SW480 (cell line): ENCODE results near the gene HLX.

ENCODE experiments used
- DNase-seq: peaks from one replicate; pipeline ENCODE4 v3.0.0-alpha.2; 2016; ENCODE audit warnings: low spot score

HLX gene, protein sequence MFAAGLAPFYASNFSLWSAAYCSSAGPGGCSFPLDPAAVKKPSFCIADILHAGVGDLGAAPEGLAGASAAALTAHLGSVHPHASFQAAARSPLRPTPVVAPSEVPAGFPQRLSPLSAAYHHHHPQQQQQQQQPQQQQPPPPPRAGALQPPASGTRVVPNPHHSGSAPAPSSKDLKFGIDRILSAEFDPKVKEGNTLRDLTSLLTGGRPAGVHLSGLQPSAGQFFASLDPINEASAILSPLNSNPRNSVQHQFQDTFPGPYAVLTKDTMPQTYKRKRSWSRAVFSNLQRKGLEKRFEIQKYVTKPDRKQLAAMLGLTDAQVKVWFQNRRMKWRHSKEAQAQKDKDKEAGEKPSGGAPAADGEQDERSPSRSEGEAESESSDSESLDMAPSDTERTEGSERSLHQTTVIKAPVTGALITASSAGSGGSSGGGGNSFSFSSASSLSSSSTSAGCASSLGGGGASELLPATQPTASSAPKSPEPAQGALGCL

DNA sequence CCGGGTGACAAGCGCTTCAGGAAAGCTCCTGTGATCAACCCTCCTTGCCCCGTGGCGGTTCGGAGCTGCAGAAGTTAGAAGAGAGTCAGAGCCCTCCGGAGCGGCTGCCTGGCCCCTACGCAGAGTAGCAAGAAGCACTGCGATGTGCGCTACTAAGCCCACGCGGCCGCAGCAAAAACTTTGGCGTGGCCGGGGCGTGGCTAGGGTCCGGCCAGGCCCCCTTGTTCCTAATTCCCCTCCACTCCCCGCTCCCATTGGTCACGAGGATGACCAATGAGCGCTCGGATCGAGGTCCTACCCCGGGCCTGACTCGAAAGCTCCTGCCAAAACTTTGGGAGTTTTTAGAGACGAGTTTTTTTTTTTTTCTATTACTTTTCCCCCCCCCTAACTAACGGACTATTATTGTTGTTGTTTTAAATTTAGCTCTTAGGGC, at the start of gene HLX:
TSS of gene HLX (plus strand) at position 368 of the 433 bp plus-strand sequence. CDS start 415 bp downstream, outside the sequence.
- peak; percentile 53 for DNase-seq

DNA sequence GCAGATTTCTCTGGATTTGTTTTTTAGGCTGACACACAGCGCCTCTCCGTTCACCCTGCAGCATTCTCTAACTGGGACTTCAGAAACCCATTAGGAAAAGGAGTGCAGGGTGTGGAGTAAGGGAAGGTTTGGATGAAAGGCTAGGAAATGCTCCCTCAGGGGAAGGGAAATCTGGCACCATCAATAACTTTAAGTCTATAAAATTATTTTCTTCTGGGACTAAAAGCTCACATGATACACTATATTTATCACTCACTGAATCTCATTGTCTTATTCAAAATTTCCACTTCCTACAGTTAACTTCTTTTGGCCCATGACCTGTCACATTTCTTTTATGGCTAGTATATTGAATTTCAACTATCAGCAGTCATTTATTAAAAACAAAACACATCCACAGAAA, 45.8 kb upstream of the HLX start:
- no peak for DNase-seq

DNA sequence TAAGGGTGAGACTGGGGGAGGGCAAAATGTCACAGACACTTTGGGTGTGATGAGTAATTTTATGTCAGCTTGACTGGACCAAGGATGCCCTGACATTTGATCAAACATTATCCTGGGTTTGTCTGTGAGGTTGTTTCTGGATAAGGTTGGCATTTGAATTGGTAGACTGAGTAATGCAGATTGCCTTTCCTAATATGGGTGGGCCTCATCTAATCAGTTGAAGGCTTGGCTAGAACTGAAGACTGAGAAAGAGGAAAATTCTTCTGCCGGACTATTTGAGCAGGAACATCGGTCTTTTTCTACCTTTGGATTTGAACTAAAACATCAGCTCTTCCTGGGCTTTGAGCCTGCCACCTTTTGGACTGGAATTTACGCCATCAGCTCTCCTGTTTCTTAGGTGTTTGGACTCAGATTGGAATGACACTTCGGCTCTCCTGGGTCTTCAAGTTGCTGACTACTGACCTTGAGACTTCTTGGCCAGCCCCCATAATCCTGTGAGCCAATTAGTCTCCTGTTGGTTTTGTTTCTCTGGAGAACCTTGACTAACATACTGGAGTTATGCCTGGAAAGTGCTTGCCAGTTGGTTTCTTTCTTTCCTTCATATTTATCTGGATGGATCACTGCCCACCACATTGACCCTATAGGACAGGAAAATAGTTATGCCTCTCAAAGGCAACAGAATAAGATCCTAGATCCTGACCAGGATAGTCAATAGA, 44.9 kb upstream of the HLX start:
- no peak for DNase-seq

DNA sequence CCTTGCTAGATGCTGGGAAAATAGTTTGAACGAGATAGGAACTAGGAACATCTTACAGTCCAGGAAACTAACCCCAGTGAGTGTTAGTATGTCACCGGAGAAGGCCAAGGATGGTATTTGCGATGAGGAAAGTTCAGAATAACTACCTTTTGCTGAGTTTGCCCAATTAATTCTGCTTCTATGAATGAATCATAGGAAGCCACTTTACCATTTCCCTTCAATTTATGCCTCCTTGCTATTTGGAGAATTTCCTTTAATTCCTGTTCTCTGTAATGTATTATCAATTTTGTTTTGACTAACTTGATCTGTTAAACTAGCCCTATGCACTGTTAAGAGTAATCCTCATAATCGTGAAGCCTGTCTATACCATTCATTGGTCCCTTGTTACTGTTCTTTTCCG, 40.7 kb upstream of the HLX start:
- DNase-seq: no peak

DNA sequence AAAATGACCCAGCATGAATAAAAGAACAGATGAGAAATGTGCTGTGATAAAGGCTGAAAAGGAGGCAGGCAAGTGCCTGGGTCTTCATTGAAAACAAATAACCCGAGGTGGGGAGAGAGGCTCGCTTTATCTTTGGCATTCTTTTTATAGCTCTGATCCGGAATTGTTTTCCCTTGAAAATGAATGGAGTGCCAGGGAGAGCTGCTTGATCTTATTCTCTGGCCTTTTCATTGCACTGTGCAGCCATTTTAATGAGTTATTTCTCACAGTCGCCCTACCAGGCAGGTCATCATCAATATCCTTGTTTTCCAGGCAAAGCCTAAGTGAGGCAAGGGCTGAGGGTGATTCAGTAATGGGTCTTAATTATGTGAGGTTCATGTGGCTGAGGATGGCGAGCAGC, 39.8 kb upstream of the HLX start:
- DNase-seq: no peak

DNA sequence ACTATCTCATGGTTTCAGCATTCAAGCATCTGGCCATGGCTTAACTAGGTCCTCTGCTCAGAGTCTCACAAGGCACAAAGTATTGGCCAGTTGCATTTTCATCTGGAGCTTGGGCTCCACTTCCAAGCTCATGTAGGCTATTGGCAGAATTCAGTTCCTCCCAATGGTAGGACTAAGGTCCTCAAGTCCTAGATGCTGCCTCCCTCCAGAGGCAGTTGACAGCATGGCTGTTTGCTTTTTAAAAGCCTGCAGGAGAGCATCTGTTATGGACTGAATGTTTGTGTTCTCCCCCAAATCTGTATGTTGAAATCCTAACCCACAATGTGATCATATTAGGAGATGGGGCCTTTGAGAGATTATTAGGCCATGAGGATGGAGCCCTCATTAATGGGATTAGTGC, 38.0 kb upstream of the HLX start:
- no peak for DNase-seq

DNA sequence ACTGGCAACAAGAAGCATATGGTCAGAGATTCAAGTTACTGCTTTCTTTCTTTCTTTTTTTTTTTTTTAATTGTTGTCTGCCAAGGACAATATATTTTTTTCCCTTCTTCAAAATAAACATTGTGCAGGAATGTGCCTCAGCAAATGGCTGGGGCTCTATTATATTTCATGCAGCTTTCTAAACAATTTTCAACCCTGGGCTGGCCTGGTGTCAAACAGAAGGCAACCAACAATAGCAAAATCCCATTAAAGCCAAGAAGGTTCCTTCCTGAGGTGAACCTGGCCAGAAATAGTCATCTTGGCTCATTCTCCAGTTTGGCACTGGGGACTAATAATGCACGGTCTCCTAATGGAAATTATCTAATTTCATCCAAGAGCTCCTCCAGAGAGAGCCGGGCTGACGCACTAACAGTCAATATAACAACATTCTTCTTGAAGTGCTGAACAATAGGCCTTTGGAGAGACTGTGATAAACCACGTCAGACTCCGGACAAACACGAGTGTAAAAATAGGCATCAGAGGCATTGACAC, 35.7 kb upstream of the HLX start:
- no peak for DNase-seq

DNA sequence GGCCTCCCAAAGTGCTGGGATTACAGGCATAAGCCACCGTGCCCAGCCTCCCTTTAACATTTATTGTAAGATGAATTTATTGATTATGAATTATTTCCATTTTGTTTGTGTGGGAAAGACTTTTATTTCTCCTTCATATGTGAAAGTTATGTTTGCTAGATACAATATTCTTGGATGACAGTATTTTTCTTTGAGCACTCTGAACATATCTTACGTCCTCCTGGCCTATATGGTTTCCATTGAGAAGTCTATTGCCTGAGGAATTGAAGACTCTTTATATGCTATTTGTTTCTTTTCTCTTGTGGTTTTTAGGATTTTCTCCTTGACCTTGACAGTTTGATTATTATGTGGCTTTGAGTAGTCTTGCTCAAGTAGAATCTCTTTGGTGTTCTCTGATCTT, 26.8 kb upstream of the HLX start:
- no peak for DNase-seq

DNA sequence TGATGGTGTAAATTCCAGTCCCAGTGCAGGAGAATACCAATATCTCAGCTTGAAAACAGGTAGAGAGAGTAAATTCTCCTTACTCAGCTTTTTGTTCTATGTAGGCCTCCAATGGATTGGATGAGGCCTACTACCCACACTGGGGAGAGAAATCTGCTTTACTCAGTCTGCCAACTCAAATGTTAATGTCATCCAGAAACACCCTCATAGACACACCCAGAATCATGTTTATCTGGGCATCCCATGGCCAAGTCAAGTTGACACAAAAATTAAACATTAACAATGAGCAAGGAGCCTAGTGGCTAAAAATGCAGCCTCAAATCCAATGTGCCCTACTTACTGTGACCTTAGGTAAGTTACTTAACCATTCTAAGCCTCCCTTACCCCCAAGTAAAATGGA, 6.9 kb upstream of the HLX start:
- DNase-seq: no peak

DNA sequence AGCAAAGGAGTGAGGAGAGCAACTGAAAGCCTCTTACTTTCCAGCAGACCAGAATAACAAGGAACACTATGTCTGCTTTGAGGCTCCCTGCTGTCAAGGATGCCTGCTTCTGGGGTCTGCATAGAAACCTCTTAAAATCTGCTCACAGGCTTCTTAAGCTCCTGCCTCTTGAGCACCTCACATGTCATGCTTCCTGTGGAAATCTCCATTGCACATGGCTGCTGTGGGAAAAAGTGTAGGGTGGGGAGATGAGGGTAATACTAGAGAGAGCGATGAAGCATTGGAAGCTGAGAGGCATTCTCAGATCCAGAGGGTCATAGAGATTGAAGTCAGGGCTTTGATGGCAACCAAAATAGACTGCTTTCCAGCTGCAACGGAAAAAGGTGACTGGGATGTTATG, 6.2 kb upstream of the HLX start:
- DNase-seq: no peak

DNA sequence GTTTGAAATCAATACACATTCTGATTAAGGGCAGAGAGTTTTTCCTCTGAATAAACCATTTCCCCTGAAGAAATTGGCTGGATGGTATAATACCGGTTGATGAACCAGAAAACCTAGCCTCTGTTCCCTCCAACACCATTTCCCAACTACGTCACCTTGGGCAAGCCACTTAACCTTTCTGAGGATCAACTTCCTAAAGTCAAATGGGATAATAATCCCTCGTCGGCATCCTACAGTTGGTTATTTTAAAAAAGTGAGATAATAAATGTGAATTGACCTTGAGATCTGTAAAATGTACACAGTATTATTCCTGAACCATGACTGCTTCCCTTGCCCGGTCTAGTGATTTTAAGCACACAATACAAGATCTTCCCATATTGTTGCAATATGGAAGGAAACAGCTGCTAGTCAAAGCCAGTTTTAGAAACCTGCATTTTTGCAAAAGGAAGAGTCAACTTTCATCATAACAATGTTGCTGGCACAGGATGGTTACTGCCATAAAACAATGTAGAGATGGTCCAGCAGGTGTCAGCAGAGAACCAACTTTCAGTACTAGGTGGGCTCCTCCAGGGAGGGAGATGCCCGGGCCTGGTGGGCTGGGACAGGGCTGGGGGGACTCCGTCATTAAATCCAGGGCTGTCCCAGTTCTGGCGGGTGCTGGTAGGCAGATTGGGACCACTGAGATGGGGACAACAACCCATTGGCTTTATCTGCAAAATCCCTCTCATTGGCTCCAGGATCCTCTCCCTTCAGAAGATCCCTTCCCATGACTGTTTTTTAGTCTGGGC, 5.2 kb upstream of the HLX start:
- DNase-seq: peak; percentile 7

DNA sequence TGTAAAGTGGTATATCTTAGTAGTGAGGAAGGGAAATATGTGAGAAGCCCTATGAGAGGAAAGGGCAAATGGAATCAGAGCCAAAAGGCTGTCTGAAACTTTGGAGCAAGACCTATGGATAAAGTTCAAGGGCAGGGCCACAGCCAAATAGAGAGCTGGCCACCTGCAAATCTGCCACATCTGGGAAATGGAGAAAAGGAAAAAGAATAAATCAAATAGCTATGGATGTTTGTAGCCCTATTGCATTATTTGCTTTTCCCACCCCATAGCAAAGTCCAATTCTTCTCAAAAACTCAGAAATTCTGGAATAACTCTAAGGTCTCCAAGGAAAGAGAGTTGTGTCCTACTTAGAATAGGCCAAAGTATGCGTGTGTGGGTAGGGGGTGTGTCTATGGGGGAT, 4.0 kb upstream of the HLX start:
- DNase-seq: no peak

DNA sequence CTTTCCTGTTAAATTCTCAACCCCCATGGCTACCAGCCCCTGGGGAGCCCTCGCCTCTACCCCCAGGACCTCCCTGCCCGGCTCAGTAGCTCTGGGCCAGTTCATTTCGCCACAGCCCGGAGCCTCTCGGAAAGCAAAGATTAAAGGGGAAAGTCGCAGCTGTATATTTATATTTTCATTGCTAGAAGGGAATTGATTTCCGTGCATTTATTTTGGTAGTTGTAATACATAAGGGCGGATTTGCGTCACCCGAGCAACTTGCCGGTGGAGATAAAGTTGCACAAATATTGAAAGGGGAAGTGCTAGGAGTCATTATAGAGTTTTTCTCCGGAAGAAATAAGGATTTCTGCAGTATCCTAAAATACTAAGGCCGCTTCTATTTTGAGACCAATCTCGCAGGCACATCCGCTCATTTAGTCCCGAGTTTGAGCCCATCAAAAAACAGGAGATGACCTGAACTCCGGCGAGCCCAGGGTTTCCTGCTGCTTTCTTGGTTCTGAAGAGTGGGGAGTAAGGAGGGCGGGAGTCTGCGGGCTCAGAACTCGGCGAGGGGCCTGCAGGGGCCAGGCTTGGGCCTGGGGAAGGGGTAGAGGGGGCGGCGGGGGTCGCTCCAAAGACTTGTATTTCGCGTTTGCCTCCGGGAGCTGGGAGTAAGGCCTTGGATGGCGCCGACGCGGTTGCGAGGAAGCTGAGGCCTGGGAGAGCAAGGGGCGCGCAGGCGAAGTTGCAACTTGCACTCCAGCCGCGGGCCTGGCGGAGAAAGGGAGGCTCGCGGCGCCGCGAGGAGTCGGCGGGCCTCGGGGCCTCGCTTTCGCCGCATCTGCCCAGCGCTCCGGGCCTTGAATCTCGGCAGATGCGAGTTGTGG, 2.5 kb upstream of the HLX start:
- DNase-seq: no peak

DNA sequence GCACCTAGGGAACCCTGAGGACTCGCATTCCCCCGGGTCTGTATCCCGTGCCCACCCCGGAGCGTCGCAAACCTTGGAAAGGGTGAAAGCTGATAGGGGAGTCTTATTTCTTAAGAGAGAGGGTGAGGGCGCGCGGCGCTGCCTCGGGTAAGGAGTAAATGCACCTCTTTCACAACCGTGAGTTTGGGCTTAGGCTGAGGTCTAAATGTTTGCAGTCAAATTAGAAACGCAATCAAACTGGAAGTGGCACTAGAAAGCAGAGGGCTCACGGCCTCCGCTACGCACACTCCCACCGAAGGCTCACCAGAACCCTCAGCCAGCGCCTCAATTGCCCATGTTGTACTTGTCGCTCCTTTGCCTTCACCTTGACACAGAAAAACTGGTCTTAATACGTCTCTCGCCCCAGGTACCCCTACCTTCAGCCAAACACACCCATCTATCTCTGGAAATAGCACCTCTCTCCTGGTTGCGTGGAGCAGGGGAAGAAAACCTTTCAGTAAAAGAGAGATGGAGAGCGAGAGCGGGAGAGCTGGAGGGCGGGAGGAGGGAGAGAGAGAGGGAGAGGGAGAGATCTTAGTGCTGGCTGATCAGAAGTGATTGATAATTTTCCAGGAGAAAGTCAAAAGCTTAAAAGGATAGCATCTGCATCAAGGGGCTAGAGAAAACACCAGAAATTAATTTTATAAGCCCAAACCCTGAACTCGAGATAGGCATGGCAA, 1.7 kb upstream of the HLX start:
- DNase-seq: no peak

DNA sequence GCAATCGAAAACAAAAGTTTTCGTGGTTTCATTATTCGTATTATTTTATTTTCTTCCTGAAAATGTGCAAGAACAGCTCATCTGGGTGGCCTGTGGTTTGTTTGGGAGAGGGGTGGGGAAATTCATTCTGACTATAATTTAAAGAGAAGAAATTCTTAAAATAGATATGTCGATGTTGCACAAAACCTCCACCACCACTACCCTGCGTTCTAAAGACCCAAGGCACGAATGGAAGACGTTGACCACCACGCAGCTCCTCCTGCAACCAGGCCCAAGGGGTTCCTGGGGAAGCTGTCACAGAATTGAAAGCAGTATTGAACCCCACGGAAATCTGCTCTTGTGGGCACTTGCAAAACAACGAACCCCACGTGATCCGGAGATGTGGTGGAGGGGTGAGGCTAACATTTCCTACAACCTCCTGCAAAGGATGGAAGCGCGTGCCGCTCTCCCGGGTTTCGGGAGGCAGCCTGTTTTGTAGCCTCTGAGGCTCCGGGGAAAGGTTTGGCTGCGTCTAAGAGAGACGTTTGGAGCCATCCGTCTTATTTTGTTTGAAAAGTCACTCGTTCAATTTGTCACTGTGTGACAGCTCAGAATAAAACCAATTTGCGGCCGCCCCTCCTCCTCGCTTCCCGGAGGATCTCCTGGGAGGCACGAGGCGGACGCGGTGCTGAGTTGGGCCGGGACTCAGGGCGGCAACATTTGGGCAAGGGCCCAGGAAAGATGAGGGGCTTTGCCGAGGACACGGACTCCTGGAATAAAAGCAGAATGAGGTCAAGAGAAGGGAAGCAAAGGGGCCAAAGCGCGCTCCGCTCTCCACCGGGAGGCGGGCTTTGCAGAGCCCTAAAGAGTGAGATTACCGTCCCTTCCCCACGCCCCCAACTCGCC, 810 bp upstream of the HLX start:
- no peak for DNase-seq

DNA sequence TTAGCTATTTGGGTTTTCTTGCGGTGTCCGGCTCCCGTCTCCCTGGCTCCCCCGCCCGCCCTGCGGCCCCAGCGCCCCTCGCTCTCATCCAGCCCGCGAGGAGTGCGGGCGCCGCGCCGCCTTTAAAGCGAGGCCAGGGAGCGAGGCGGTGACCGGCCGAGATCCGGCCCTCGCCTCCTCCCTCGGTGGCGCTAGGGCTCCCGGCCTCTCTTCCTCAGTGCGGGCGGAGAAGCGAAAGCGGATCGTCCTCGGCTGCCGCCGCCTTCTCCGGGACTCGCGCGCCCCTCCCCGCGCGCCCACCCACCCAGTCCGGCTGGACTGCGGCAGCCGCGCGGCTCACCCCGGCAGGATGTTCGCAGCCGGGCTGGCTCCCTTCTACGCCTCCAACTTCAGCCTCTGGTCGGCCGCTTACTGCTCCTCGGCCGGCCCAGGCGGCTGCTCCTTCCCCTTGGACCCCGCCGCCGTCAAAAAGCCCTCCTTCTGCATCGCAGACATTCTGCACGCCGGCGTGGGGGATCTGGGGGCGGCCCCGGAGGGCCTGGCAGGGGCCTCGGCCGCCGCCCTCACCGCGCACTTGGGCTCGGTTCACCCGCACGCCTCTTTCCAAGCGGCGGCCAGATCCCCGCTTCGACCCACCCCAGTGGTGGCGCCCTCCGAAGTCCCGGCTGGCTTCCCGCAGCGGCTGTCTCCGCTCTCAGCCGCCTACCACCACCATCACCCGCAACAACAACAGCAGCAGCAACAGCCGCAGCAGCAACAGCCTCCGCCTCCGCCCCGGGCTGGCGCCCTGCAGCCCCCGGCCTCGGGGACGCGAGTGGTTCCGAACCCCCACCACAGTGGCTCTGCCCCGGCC, 492 bp downstream of the HLX start:
- peak; percentile 16 for DNase-seq

DNA sequence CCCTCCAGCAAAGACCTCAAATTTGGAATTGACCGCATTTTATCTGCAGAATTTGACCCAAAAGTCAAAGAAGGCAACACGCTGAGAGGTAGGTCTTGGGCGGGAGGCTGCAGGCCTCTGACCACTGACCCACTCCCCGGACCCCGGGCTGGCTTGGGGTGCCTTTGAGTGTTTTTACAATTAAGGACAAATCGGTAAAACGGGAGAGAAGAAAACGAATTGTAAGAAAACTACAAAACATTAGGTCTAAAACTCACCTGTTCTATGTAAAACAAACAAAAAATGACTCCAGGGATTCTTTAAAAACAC, 1.1 kb downstream of the HLX start:
- DNase-seq: no peak

DNA sequence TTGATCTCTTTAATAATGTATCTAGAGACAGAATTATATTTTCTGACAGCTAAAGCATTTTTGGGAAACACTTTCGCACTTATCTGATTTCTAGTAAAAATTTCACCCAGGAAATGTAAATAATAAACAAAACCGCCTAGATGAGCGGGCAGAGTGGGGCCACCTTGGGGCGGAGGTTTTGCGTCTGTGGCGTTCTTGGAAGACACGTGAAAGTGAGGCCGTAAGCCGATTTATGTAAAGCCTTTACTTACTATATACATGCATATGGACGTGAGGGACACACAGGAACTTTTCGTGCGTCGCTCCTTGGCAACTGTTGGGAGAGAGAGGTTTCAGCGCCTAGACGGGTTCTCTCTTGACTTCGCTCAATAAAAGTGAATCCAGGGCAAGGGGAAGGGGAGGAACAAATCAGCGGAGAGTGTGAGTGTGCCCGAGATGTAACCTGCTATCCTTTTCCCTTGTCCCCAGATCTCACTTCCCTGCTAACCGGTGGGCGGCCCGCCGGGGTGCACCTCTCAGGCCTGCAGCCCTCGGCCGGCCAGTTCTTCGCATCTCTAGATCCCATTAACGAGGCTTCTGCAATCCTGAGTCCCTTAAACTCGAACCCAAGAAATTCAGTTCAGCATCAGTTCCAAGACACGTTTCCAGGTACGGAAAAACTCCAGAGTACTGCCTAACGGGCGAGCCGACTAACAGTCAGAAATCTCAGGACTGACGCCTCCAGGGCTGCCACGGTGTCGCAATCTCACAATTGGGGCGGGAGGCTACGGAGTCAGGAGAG, 1.7 kb downstream of the HLX start:
- DNase-seq: no peak
